NCI-H2081 treated with DMSO at 0.1 percent for 48 hours (cell line): ENCODE data around the gene UGT2A2.

Experiments
- DNase-seq: peaks from one replicate; lab custom pipeline; 2025; lab: John Stamatoyannopoulos, UW

The UGT2A2 gene

GRCh38 chr4:69576251-69576877 lies 63.1 kb downstream of the UGT2A2 start:
- DNase-seq = no peak

GRCh38 chr4:69568787-69569186 lies 70.7 kb downstream of the UGT2A2 start:
- no peak for DNase-seq

- DNase-seq = no peak
These were observed 76.0 kb downstream of the UGT2A2 start for GRCh38 chr4:69563424-69563823.

- DNase-seq = no peak
These were observed 89.8 kb downstream of the UGT2A2 start for GRCh38 chr4:69549651-69550050.

GRCh38 chr4:69546134-69546765 lies 93.2 kb downstream of the UGT2A2 start:
- DNase-seq = no peak
